GM10248 (cell line): ENCODE results near the gene GRXCR2.
"Not testable (repeated sequence)": the region's sequence is repeated elsewhere in the genome, so short reads cannot be mapped to it uniquely, and the experiment has no call there.

Experiments
- CTCF ChIA-PET: fragments of 300-600 bp; sonication (Branson Sonifier 250); formaldehyde crosslinking; extraction: SDS; loops from one replicate; lab custom pipeline; 2021; ENCODE audit warnings: antibody characterized with exemption; lab: Yijun Ruan, JAX
- POLR2A ChIA-PET: fragments of 350-650 bp; sonication (Branson Sonifier 250); formaldehyde crosslinking; extraction: SDS; loops from one replicate; lab custom pipeline; 2020; ENCODE audit warnings: antibody characterized with exemption; lab: Yijun Ruan, JAX
- DNase-seq: peaks from one replicate; pipeline ENCODE4 v3.0.0; 2012; ENCODE audit errors: extremely low spot score
- CTCF ChIP-seq: IDR thresholded peaks from 2 replicates; pipeline ENCODE4 v1.5.1; 2012; ENCODE audit warnings: mild to moderate bottlenecking, low read depth; ENCODE audit errors: extremely low read depth, missing control alignments, control extremely low read depth

Gene GRXCR2

DNA sequence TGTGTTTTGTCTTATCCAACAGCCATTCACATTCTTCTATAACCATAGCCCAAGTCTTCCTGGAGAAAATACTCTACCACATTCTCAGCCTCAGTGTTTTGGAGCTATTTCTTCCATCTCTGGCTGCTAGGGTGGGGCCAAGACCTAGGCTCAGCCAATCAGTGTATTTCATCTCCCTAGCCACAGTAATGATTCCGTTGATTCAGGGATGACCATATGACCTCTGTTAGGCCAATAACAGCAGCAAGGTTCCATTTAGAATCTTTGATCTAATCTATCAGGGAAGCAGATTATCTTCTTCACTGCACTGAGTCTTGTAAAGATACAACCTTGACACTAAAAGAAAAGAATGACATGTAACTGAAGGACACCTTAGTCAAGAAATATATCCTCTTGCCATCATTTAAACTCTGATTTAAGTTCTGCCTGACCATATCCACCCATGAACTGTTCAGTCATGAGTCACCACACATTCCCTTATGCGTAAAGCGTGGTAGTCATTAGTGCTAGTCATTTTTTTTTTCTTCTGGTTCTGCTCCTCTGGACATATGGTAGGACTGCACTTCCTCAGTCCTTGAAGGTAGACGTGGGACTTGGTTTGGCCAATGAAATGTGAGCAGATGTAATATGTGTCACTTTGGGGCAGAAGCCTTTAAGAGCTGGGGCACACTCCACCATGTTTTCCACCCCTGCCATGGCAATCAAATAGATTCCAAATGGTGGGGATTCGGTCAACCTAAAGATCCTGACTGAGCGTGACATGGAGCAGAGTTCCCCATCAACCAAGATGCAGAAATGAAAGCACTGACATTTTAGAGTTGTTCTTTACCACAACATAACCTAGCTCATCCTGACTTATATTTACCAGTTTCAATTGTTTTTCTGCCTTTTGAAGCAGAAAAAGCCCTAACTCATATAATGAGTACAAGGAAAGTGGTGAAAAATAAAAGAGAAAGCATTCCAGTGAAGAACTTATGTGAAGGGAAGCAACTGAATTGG, 25.0 kb downstream of the GRXCR2 start:
- no peak for DNase-seq
- POLR2A ChIA-PET = no interaction called here
- CTCF ChIA-PET = interaction anchor here (1.5 kb wide), 1 partner anchor 16 kb away, joined by 3 read pairs; no protein-coding TSS in a partner anchor
- no peak for TF ChIP-seq CTCF

DNA sequence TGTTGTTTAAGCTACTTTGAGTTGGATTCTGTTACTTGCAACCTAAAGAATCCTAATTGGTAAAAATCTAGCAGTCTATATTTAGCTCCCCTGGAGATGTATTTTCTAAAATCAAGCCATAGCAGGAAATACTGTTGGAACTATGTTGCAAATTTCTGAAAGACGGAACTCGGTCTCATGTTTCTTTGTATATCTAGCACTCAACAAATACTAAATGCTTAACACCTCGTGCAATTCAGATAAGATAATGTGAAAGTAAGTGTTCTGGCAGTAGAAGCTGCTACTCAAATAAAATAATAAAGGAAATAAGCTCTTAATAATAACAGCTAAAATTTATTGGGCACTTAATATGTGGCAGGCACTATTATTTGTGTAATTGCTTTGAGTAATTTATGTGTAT, 26.7 kb downstream of the GRXCR2 start:
- DNase-seq = no peak
- TF ChIP-seq CTCF = no peak
- POLR2A ChIA-PET = no interaction called here
- CTCF ChIA-PET = interaction anchor here (0.8 to 1.0 kb wide), 4 partner anchors 9 to 21 kb away, joined by 3 read pairs; partner anchors contain the start of gene PRELID2

GRCh38 chr5:145841299-145841698, 31.5 kb downstream of the GRXCR2 start:
- CTCF ChIA-PET = interaction anchor here (0.9 to 3.1 kb wide), 4 partner anchors 10 to 587 kb away, joined by 3 to 23 read pairs (median 3); no protein-coding TSS in a partner anchor
- POLR2A ChIA-PET = no interaction called here
- DNase-seq = no peak
- TF ChIP-seq CTCF = no peak

DNA sequence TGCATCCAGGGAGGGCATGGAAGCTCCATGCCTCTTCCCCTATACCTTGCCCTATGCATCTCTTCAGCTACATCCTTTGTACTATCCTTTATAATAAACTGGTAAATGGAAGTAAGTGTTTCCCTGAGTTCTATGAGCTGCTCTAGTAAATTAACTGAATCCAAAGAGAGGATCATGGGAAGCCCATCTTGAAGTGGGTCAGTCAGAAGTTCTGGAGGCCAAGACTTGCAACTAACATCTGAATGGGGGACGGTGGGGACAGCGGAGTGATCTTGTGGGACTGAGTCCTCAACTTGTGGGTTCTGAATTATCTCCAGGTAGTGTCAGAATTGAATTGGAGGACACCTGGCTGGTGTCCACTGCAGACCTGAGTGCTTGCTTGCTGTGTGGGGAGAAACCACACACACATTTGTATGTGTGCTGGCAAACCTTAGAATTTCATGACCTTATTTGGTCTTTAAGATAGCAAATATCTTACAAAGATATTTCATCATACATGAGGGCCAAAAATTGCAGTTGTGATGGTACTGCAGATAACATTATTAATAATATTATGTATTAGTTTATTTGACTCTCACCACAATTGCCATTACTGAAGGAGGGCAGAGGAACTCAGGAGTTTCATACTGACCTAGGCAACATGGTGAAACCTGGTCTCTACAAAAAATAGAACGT, 32.2 kb downstream of the GRXCR2 start:
- DNase-seq = no peak
- ChIA-PET POLR2A (no interaction called here), CTCF (interaction anchor here (0.9 to 3.1 kb wide), 3 partner anchors 10 to 587 kb away, joined by 3 to 23 read pairs (median 3); no protein-coding TSS in a partner anchor)
- no peak for TF ChIP-seq CTCF

DNA sequence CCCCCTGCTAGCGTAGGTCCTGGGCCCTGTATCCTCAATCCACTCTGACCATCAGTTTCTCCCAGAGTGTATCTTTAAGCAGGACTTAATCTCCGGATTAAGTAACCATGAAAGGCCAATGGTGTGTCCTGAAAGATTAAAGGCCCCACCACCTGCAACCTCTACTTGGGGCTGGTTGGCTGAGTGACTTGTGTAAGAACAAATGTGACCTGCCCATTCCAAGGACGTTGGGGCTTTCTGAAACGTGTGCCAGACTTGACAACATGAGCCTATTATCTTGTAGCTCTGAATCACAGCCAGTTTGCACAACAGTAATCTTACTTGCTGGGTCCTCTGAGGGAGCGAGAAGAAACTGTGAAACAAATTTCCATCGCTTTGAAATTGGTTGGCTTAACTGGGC, 34.5 kb downstream of the GRXCR2 start:
- DNase-seq = no peak
- ChIA-PET POLR2A (no interaction called here), CTCF (interaction anchor here (1.7 kb wide), 1 partner anchor 12 kb away, joined by 4 read pairs; no protein-coding TSS in a partner anchor)
- no peak for TF ChIP-seq CTCF

GRCh38 chr5:145836241-145836640, 36.6 kb downstream of the GRXCR2 start:
- DNase-seq, POLR2A ChIA-PET, CTCF ChIA-PET: not testable (repeated sequence)
